Measurements from ENCODE around the gene TMBIM1. TPM values are rescaled to one million over a fixed set of nuclear protein-coding genes. Genes with fewer than 3 reads are reported as not detected.

The TMBIM1 gene
- total and polyA plus RNA-seq, 2 experiments from 2014 or later, result 18.8 to 25.9 TPM

- Histone ChIP-seq H3K4me3 (no peak overlapping the region), H3K36me3 (peaks cover 7% of the 10 kb centered on the region), H3K9me3 (ENCODE audit: low read depth) (no peaks in the 10 kb centered on the region), H3K27ac (no peak overlapping the region), H3K27me3 (no peaks in the 10 kb centered on the region), H3K4me1 (ENCODE audit: low read depth) (no peaks in the 10 kb centered on the region)
- DNase-seq (ENCODE audit: low read depth in 1 of 2, low spot score in 1 of 2), result no peak
- no peak for TF ChIP-seq CTCF (IDR thresholded peaks at IDR 0.05; ENCODE audit: low read depth, low read length)
These were observed 11.9 kb downstream of the TMBIM1 start for GRCh38 chr2:218280260-218280870.

- H3K27me3 ChIP-seq, result no peaks in the 10 kb centered on the region
- TF ChIP-seq CTCF (IDR thresholded peaks at IDR 0.05; ENCODE audit: low read depth, low read length), result no peak
- no peaks in the 10 kb centered on the region for H3K4me1 ChIP-seq (ENCODE audit: low read depth)
- H3K9me3 ChIP-seq (ENCODE audit: low read depth), result no peaks in the 10 kb centered on the region
- no peak for DNase-seq (ENCODE audit: low read depth in 1 of 2, low spot score in 1 of 2)
- no peak overlapping the region for H3K4me3 ChIP-seq
- no peak overlapping the region for H3K27ac ChIP-seq
- peaks cover 21% of the 10 kb centered on the region for H3K36me3 ChIP-seq
These were observed 13.6 kb downstream of the TMBIM1 start for GRCh38 chr2:218278531-218279360.

- no peaks in the 10 kb centered on the region for H3K27me3 ChIP-seq
- no peak overlapping the region for H3K27ac ChIP-seq
- no peaks in the 10 kb centered on the region for H3K4me1 ChIP-seq (ENCODE audit: low read depth)
- H3K9me3 ChIP-seq (ENCODE audit: low read depth), result no peaks in the 10 kb centered on the region
- H3K4me3 ChIP-seq, result no peak overlapping the region
- H3K36me3 ChIP-seq, result peaks cover 24% of the 10 kb centered on the region
- DNase-seq (ENCODE audit: low read depth in 1 of 2, low spot score in 1 of 2), result no peak
- no peak for TF ChIP-seq CTCF (IDR thresholded peaks at IDR 0.05; ENCODE audit: low read depth, low read length)
These were observed 14.4 kb downstream of the TMBIM1 start for GRCh38 chr2:218277921-218278320.

GRCh38 chr2:218276986-218277755, 15.1 kb downstream of the TMBIM1 start:
- peaks cover 24% of the 10 kb centered on the region for H3K36me3 ChIP-seq
- no peak overlapping the region for H3K4me3 ChIP-seq
- peak; percentile 14 for TF ChIP-seq CTCF (IDR thresholded peaks at IDR 0.05; ENCODE audit: low read depth, low read length)
- H3K9me3 ChIP-seq (ENCODE audit: low read depth), result no peaks in the 10 kb centered on the region
- no peak overlapping the region for H3K27ac ChIP-seq
- H3K27me3 ChIP-seq, result no peaks in the 10 kb centered on the region
- H3K4me1 ChIP-seq (ENCODE audit: low read depth), result no peaks in the 10 kb centered on the region
- DNase-seq (ENCODE audit: low read depth in 1 of 2, low spot score in 1 of 2), result no peak

GRCh38 chr2:218275371-218276072, 16.8 kb downstream of the TMBIM1 start:
- no peak for TF ChIP-seq CTCF (IDR thresholded peaks at IDR 0.05; ENCODE audit: low read depth, low read length)
- H3K27me3 ChIP-seq, result no peaks in the 10 kb centered on the region
- H3K4me1 ChIP-seq (ENCODE audit: low read depth), result peaks cover 6% of the 10 kb centered on the region
- H3K27ac ChIP-seq, result no peak overlapping the region
- no peak for DNase-seq (ENCODE audit: low read depth in 1 of 2, low spot score in 1 of 2)
- H3K36me3 ChIP-seq, result peaks cover 24% of the 10 kb centered on the region
- H3K4me3 ChIP-seq, result no peak overlapping the region
- no peaks in the 10 kb centered on the region for H3K9me3 ChIP-seq (ENCODE audit: low read depth)
